Measurements from ENCODE around the gene WDFY2.

The WDFY2 gene

GRCh38 chr13:51729866-51730553, 145.7 kb downstream of the WDFY2 start:
- H3K4me3 ChIP-seq (ENCODE audit: low read depth, low read length), result no peak overlapping the region
- in situ Hi-C loops (cut with HindIII; ENCODE audit: low sequenced_read_pairs), result no loop called here
- peak; percentile 92 for DNase-seq (ENCODE audit: low read depth, low spot score)
- no peak for TF ChIP-seq CTCF (IDR thresholded peaks at IDR 0.05; ENCODE audit: low read depth, low read length)

- no peak for DNase-seq (ENCODE audit: low read depth, low spot score)
- TF ChIP-seq CTCF (IDR thresholded peaks at IDR 0.05; ENCODE audit: low read depth, low read length), result no peak
- in situ Hi-C loops (cut with HindIII; ENCODE audit: low sequenced_read_pairs), result no loop called here
- H3K4me3 ChIP-seq (ENCODE audit: low read depth, low read length), result no peak overlapping the region
Measured at GRCh38 chr13:51730927-51731326, 146.7 kb downstream of the WDFY2 start.

- H3K4me3 ChIP-seq (ENCODE audit: low read depth, low read length), result no peak overlapping the region
- in situ Hi-C loops (cut with HindIII; ENCODE audit: low sequenced_read_pairs), result no loop called here
- peak; percentile 47 for TF ChIP-seq CTCF (IDR thresholded peaks at IDR 0.05; ENCODE audit: low read depth, low read length)
- peak; percentile 56 for DNase-seq (ENCODE audit: low read depth, low spot score)
Measured at GRCh38 chr13:51731759-51732158, 147.5 kb downstream of the WDFY2 start.

GRCh38 chr13:51733374-51734298, 149.4 kb downstream of the WDFY2 start:
- TF ChIP-seq CTCF (IDR thresholded peaks at IDR 0.05; ENCODE audit: low read depth, low read length), result no peak
- no peak for DNase-seq (ENCODE audit: low read depth, low spot score)
- H3K4me3 ChIP-seq (ENCODE audit: low read depth, low read length), result no peak overlapping the region
- in situ Hi-C loops (cut with HindIII; ENCODE audit: low sequenced_read_pairs), result no loop called here

- in situ Hi-C loops (cut with HindIII; ENCODE audit: low sequenced_read_pairs), result no loop called here
- peak; percentile 61 for DNase-seq (ENCODE audit: low read depth, low spot score)
- H3K4me3 ChIP-seq (ENCODE audit: low read depth, low read length), result no peak overlapping the region
- TF ChIP-seq CTCF (IDR thresholded peaks at IDR 0.05; ENCODE audit: low read depth, low read length), result no peak
Measured at GRCh38 chr13:51734786-51735185, 150.5 kb downstream of the WDFY2 start.

- no peak overlapping the region for H3K4me3 ChIP-seq (ENCODE audit: low read depth, low read length)
- in situ Hi-C loops (cut with HindIII; ENCODE audit: low sequenced_read_pairs), result no loop called here
- TF ChIP-seq CTCF (IDR thresholded peaks at IDR 0.05; ENCODE audit: low read depth, low read length), result no peak
- DNase-seq (ENCODE audit: low read depth, low spot score), result no peak
Measured at GRCh38 chr13:51737609-51738008, 153.3 kb downstream of the WDFY2 start.
